HG02938 (cell line): ENCODE measurements around the gene TMEM258.

Experiments
- ATAC-seq: cut with Tn5 transposase; IDR thresholded peaks from one replicate; pipeline ENCODE4 v1.9.1; 2021; ENCODE audit warnings: mild to moderate bottlenecking, moderate library complexity; ENCODE audit not compliant: unreplicated experiment

Gene TMEM258

GRCh38 chr11:61826930-61827570 is 34.7 kb upstream of the TMEM258 start:
- ATAC-seq = peak; percentile 5

GRCh38 chr11:61820174-61820573 is 27.8 kb upstream of the TMEM258 start:
- no peak for ATAC-seq

GRCh38 chr11:61817471-61818202 is 25.2 kb upstream of the TMEM258 start:
- ATAC-seq = no peak

GRCh38 chr11:61816736-61817455 is 24.5 kb upstream of the TMEM258 start, which contains the start of gene FADS1:
TSS of gene FADS1 (minus strand) at chr11:61817003. CDS start at chr11:61816929, 74 bp downstream.
- peak; percentile 34 for ATAC-seq

- peak; percentile 32 for ATAC-seq
Observed at GRCh38 chr11:61815790-61816735, 23.7 kb upstream of the TMEM258 start.

GRCh38 chr11:61814958-61815789 is 22.8 kb upstream of the TMEM258 start:
- ATAC-seq = peak; percentile 37

- ATAC-seq = no peak
Observed at GRCh38 chr11:61814247-61814957, 22.0 kb upstream of the TMEM258 start.

- no peak for ATAC-seq
Observed at GRCh38 chr11:61812736-61813411, 20.5 kb upstream of the TMEM258 start.

GRCh38 chr11:61811831-61812230 is 19.4 kb upstream of the TMEM258 start:
- no peak for ATAC-seq

- ATAC-seq = no peak
Observed at GRCh38 chr11:61810671-61811175, 18.3 kb upstream of the TMEM258 start.

- no peak for ATAC-seq
Observed at GRCh38 chr11:61806785-61807184, 14.4 kb upstream of the TMEM258 start.

- no peak for ATAC-seq
Observed at GRCh38 chr11:61805146-61805545, 12.7 kb upstream of the TMEM258 start.

- no peak for ATAC-seq
Observed at GRCh38 chr11:61803889-61804647, 11.7 kb upstream of the TMEM258 start.

- no peak for ATAC-seq
Observed at GRCh38 chr11:61802605-61803004, 10.2 kb upstream of the TMEM258 start.

- ATAC-seq = no peak
Observed at GRCh38 chr11:61800331-61801281, 8.2 kb upstream of the TMEM258 start.

GRCh38 chr11:61799665-61800284 is 7.4 kb upstream of the TMEM258 start:
- ATAC-seq = no peak
